IPS-15b (cell line): ENCODE results near the gene C6orf15.

Experiments
- H3K27me3 ChIP-seq: one replicate; pipeline ENCODE4 v1.6.1; 2013; ENCODE audit warnings: low read length; ENCODE audit not compliant: control insufficient read depth, insufficient read depth
- H3K36me3 ChIP-seq: one replicate; pipeline ENCODE4 v1.6.1; 2013; ENCODE audit warnings: low read length; ENCODE audit not compliant: control insufficient read depth, insufficient read depth
- H3K4me1 ChIP-seq: one replicate; pipeline ENCODE4 v1.6.1; 2013; ENCODE audit warnings: mild to moderate bottlenecking, low read length; ENCODE audit not compliant: control insufficient read depth, insufficient read depth
- H3K4me3 ChIP-seq: one replicate; pipeline ENCODE4 v1.5.1; 2013; ENCODE audit warnings: low read depth, low read length
- H3K9ac ChIP-seq: one replicate; pipeline ENCODE4 v1.6.1; 2013; ENCODE audit warnings: low read depth, mild to moderate bottlenecking, low read length
- H3K9me3 ChIP-seq: one replicate; pipeline ENCODE4 v1.6.1; 2013; ENCODE audit warnings: mild to moderate bottlenecking, low read length; ENCODE audit not compliant: control insufficient read depth, insufficient read depth

The C6orf15 gene

GRCh38 chr6:31094389-31094881 is 17.9 kb downstream of the C6orf15 start:
- no peaks in the 10 kb centered on the region for H3K4me1 ChIP-seq
- H3K9ac ChIP-seq, result no peak overlapping the region
- no peaks in the 10 kb centered on the region for H3K36me3 ChIP-seq
- no peaks in the 10 kb centered on the region for H3K9me3 ChIP-seq
- no peak overlapping the region for H3K4me3 ChIP-seq
- no peaks in the 10 kb centered on the region for H3K27me3 ChIP-seq

- Histone ChIP-seq H3K27me3 (no peaks in the 10 kb centered on the region), H3K4me1 (no peaks in the 10 kb centered on the region), H3K4me3 (no peak overlapping the region), H3K9ac (no peak overlapping the region), H3K9me3 (no peaks in the 10 kb centered on the region), H3K36me3 (no peaks in the 10 kb centered on the region)
These were observed 19.4 kb downstream of the C6orf15 start for GRCh38 chr6:31092769-31093505.

GRCh38 chr6:31092238-31092637 is 20.1 kb downstream of the C6orf15 start:
- no peak overlapping the region for H3K4me3 ChIP-seq
- H3K36me3 ChIP-seq, result no peaks in the 10 kb centered on the region
- H3K27me3 ChIP-seq, result no peaks in the 10 kb centered on the region
- no peaks in the 10 kb centered on the region for H3K9me3 ChIP-seq
- no peak overlapping the region for H3K9ac ChIP-seq
- H3K4me1 ChIP-seq, result peaks cover 2% of the 10 kb centered on the region

- Histone ChIP-seq H3K36me3 (no peaks in the 10 kb centered on the region), H3K9ac (no peak overlapping the region), H3K27me3 (no peaks in the 10 kb centered on the region), H3K9me3 (no peaks in the 10 kb centered on the region), H3K4me3 (no peak overlapping the region), H3K4me1 (peaks cover 6% of the 10 kb centered on the region)
These were observed 20.7 kb downstream of the C6orf15 start for GRCh38 chr6:31091680-31092079.

- Histone ChIP-seq H3K36me3 (no peaks in the 10 kb centered on the region), H3K27me3 (no peaks in the 10 kb centered on the region), H3K9me3 (no peaks in the 10 kb centered on the region), H3K4me1 (peaks cover 7% of the 10 kb centered on the region), H3K4me3 (no peak overlapping the region), H3K9ac (no peak overlapping the region)
These were observed 21.4 kb downstream of the C6orf15 start for GRCh38 chr6:31090973-31091364.

GRCh38 chr6:31090275-31090972 is 22.0 kb downstream of the C6orf15 start:
- no peak overlapping the region for H3K4me3 ChIP-seq
- no peaks in the 10 kb centered on the region for H3K27me3 ChIP-seq
- no peak overlapping the region for H3K9ac ChIP-seq
- H3K4me1 ChIP-seq, result peaks cover 7% of the 10 kb centered on the region
- H3K36me3 ChIP-seq, result no peaks in the 10 kb centered on the region
- no peaks in the 10 kb centered on the region for H3K9me3 ChIP-seq

- H3K9me3 ChIP-seq, result no peaks in the 10 kb centered on the region
- H3K27me3 ChIP-seq, result no peaks in the 10 kb centered on the region
- no peak overlapping the region for H3K9ac ChIP-seq
- peaks cover 10% of the 10 kb centered on the region for H3K4me1 ChIP-seq
- H3K4me3 ChIP-seq, result no peak overlapping the region
- H3K36me3 ChIP-seq, result no peaks in the 10 kb centered on the region
These were observed 24.8 kb downstream of the C6orf15 start for GRCh38 chr6:31087494-31088089.

GRCh38 chr6:31086788-31087440 is 25.5 kb downstream of the C6orf15 start:
- Histone ChIP-seq H3K9ac (no peak overlapping the region), H3K4me3 (no peak overlapping the region), H3K36me3 (no peaks in the 10 kb centered on the region), H3K4me1 (peaks cover 10% of the 10 kb centered on the region), H3K27me3 (no peaks in the 10 kb centered on the region), H3K9me3 (no peaks in the 10 kb centered on the region)

- no peaks in the 10 kb centered on the region for H3K36me3 ChIP-seq
- H3K9me3 ChIP-seq, result no peaks in the 10 kb centered on the region
- H3K9ac ChIP-seq, result no peak overlapping the region
- H3K4me1 ChIP-seq, result peaks cover 10% of the 10 kb centered on the region
- no peak overlapping the region for H3K4me3 ChIP-seq
- no peaks in the 10 kb centered on the region for H3K27me3 ChIP-seq
These were observed 28.5 kb downstream of the C6orf15 start for GRCh38 chr6:31083742-31084354.

GRCh38 chr6:31081872-31082271 is 30.5 kb downstream of the C6orf15 start:
- H3K4me3 ChIP-seq, result no peak overlapping the region
- H3K9ac ChIP-seq, result no peak overlapping the region
- H3K9me3 ChIP-seq, result no peaks in the 10 kb centered on the region
- H3K4me1 ChIP-seq, result peaks cover 7% of the 10 kb centered on the region
- no peaks in the 10 kb centered on the region for H3K36me3 ChIP-seq
- H3K27me3 ChIP-seq, result no peaks in the 10 kb centered on the region

- Histone ChIP-seq H3K9ac (no peak overlapping the region), H3K27me3 (no peaks in the 10 kb centered on the region), H3K4me1 (peaks cover 4% of the 10 kb centered on the region), H3K9me3 (no peaks in the 10 kb centered on the region), H3K36me3 (no peaks in the 10 kb centered on the region), H3K4me3 (no peak overlapping the region)
These were observed 32.6 kb downstream of the C6orf15 start for GRCh38 chr6:31079656-31080261.
